NAMALWA (cell line): ENCODE results near the gene DNM3.

Source experiments
- DNase-seq: peaks from one replicate; pipeline ENCODE4 v3.0.0-alpha.2; 2015; ENCODE audit warnings: low spot score

Gene DNM3

DNA sequence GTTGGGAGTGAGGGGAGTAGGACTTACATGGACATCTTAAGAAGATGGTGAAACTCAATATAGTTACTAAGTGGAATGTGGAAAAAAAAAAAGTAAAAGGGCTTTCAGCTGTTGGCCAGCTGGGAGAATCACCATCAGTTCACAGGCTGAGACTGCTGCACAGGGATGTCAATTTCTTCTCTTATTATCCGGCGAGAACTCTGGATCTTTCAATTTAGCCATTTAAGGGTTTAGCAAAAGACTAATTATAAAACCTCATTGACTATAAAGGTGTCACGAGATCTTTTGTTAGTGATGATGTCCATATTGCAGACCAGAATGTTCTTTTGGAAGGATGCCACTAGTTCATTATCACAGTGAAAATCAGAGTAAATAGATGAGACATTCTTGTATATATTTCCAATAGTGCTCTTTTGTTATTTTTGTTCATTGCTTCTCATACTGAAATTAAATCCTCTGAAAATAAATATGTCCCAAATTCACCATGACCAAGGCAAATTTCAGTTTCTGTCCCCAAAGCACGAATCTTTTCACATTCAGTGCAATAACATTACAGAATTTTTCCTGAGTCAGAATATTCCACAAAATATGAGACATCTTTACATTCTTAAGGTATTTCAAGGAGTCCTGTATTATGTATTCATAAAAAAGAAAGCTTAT, 266.1 kb downstream of the DNM3 start:
- no peak for DNase-seq

DNA sequence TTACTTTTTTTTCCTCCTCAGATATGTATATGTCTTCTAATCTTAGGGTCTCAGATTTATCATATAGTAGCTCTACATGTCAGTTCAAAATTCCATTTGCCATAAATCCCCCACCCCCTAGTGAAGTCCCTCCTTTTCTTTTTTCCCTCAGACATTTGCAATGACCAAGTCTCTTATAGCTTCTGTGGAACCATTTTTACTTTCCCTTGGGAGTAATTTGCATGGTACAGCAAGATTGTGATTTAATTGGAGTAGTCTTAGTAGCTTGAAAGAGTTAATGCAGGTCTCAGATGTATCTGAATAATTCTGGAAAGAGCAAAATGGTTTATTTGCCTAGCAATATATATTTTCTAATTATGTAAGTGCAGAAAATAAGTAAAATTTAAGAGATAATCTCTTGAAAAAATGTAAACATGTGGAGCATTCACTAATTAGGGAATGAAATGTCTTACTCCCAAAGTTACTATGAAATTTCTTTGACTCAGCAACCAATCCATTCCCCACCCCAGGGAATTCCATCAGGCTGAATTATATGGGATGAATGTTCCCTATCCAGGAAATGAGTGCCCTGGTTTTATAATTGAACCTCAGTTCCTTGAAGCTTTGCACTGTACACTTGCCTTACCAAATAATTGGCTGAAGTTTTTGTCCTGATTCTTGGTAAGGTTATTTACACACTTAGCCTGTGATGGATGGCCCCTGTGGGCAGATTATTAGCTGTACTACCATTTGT, 267.0 kb downstream of the DNM3 start:
- no peak for DNase-seq

GRCh38 chr1:172109359-172109758, 268.1 kb downstream of the DNM3 start:
- DNase-seq, result no peak

DNA sequence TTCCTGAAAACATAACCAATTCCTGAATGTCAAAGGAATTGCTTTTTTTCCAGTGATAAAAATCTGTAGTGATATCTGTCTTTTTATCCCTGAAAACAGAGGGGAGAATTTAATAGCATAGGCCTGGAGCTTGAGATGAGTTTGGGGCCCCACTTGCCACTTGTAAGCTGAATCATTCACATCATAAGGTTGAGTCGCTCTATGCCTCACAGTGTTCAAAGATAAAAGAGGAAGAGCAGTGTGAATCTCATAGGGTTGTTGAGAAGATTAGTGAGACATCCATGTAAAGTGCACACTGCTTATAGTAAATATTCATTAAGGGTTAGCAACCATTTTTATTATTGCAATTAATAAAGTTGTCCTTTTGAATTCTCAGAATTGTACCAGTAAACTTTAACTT, 271.3 kb downstream of the DNM3 start:
- DNase-seq, result no peak

GRCh38 chr1:172117800-172118199, 276.5 kb downstream of the DNM3 start:
- no peak for DNase-seq

GRCh38 chr1:172118618-172119017, 277.3 kb downstream of the DNM3 start:
- DNase-seq, result no peak

DNA sequence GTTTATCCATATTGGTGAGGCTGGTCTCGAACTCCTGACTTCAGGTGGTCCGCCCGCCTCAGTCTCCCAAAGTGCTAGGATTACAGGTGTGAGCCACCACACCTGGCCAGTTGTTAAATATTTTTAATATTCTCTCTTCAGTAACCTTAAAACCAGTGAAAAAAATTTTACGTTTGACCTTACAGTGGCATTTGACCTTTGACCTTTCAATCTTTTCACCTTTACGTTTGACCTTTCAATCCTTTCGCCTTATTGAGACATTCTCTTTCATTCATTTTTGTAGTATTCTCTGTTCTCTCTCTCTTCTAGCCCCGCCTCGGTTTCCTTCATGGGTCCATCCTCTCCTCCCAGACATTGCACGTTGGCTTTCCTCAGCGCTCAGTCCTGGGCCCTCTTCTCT, 277.9 kb downstream of the DNM3 start:
- DNase-seq, result no peak

DNA sequence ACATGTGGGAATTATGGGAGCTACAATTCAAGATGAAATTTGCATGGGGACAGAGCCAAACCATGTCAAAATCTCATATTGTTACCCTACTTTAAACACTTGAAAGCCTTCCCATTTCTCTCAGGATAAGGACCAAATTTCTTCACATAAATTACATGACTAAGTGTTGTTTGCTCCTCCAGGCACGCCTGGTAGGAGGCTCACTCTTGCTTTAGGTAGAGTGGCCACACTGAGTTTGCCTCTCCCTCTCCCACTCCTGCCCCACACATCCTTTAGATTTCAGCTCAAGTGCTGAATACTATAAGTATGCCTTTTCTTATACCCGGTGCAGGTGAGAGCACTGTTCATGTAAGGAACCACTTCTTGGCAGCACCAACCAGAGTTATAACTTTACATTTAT, 279.1 kb downstream of the DNM3 start:
- no peak for DNase-seq

DNA sequence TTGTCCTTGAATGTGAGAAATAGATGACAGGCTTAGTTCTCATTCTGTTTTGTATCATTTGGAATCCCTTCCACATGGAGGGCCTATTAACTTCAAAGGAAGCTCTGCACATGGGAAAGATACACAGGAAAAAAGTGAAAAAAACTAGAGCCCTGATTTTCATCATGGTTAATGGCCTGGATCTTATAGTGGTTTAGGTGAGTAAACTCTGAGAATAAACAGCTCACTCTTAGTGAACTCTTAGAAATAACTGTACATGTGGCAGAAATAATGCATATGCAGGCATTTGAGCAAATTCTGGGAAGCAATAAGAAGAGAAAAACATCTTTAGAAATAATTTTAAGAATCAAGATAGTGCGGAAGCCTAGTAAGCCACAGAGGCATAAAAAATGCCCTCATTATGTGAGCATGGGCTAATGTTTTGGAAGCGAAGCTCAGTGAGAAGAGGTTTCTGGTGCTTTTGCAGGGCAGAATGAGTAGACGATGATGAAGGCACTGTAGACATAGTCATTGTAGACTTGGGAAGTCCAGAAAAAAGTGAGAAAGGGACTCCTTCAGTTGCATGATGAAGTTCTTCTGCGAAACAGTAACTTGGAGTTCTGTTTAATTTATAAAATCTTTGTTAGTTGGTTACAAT, 279.9 kb downstream of the DNM3 start:
- DNase-seq, result no peak

DNA sequence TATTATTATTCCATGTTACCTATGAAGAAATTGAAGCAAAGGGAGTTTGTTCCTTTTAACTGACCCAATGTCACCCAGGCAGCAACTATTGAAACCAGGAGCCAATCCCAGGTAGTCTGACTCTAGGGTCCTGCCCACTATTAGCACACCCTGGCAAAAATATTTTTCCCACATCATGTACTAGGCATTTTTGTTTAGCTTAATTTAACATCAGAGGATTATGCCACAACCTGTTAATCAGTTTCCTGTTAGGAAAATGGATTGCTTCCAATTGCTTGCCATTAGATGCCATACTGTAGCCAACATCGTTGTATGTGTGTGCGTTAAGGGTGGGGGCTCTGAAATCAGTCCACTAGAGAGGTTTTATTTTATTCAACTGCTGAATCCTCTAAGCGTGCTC, 281.1 kb downstream of the DNM3 start:
- DNase-seq, result no peak

DNA sequence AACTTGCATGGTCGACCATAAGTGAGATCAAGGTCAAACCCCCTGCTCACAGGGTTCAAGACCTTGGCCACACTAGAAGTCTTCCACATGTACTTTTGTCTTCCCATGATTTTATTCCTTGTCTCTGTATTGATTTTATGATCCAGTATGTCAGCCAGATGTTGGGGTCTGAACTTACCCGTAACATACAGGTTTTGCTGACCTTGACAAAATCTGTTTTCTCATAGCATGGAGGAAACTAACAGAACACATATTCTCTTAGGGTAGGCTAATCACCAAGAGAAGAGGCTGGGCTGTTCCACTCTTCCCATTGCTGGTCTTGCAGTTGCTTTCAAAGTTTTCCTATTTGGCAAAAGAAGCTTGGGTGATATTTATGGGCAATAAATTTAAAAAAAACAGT, 284.0 kb downstream of the DNM3 start:
- no peak for DNase-seq

- no peak for DNase-seq
Observed at GRCh38 chr1:172125812-172126430, 284.6 kb downstream of the DNM3 start.

- DNase-seq, result no peak
Observed at GRCh38 chr1:172132836-172133235, 291.5 kb downstream of the DNM3 start.

- no peak for DNase-seq
Observed at GRCh38 chr1:172134087-172134731, 292.9 kb downstream of the DNM3 start.

GRCh38 chr1:172135076-172135672, 293.9 kb downstream of the DNM3 start:
- peak; percentile 60 for DNase-seq

DNA sequence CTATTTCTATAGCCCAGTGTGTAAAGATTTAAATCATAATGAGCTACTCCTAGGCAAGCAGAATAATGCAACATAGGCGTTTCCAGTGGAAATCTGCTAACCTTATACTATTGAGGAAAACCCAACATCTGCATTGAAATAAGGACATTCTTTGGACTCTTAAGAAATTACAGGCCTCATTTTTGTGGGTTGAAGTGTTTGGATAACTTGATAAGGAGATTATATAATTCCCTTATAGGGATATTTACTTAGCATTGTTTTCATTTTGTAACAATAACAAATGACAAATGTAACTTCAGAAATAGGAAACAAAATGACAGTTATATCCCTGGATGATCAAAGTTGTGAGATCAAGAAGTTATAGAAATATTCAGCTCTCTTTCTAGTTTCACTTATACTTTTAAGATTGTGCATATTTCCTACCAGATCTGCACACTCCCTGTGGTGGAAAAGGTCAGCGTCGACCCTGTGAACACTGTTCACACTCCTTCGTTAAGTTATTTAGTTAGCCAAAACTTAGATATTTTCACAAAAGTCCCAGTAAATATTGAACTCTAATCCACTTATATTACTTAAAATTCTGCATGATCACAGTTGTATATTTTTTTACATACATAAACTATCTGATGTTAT, 294.8 kb downstream of the DNM3 start:
- DNase-seq, result no peak

DNA sequence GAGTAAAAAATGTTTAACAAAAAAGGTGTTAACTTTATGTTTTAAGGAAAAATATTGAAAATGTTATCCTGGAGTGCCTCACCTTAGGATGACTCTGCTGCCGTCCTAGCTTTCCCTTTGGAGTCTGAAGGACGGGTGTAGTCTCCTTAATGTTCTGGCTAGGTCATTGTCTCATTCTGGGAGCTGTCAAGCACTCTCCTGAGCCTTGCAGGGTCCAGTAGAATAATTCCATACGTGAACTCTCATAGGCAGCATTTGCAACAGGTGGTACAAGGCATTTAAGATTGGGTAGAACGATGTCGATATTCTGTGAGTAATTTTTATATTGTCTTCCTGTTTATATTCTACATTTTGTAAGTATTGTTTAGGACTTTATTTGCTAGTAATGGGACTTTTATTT, 295.6 kb downstream of the DNM3 start:
- DNase-seq, result no peak

DNA sequence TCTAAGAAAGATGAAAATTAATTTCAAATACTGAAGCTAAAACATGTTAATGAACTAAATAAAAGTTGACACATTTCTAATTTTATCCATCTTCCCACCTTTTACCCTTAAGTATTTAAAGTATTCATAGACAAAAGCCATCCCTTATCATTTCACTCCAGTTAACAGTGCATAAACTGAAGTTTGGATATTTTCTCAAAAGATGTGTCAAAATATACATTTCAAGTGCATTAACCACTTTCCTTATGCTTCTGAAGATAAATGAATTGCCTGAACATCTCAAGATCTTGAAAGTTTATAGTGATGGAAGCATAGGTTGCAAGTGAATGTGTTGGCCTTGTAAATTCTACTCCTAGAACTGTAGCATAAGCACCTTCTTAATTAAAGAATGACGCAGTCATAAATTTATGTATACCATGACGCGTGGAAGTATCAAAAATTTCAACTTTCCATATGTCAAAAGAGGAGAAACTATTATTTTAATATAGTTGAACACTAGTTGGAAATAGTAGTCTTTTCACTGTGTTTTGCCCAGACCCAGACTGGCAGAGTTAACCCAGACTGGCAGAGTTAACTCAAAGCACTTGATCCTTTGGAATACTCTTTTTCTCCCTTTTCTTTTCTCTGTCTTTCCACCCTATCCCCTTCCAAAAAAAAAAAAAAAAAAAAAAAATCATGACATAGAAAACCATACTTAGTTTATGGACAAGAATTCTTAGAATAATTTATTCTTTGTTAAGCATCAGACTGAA, 296.6 kb downstream of the DNM3 start:
- DNase-seq, result no peak

- DNase-seq, result no peak
Observed at GRCh38 chr1:172138634-172139033, 297.3 kb downstream of the DNM3 start.

DNA sequence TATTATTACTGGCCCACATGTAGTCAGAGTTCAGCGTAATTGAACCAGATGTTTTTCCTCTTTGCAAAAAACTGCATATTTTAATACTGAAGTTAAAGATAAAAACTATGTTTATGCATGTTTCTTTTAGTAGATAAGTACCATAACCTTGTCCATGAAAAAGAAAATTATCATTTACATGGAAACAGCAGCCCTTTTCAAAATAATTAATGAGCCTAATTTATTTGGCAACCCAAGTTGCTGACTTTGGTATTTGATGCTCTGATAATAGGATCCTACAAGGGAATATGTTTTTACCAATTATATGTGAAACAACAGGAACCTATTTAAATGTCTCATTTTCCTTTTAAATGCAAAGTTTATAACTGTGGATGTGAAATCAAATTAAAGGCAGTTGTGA, 297.9 kb downstream of the DNM3 start:
- DNase-seq, result no peak

DNA sequence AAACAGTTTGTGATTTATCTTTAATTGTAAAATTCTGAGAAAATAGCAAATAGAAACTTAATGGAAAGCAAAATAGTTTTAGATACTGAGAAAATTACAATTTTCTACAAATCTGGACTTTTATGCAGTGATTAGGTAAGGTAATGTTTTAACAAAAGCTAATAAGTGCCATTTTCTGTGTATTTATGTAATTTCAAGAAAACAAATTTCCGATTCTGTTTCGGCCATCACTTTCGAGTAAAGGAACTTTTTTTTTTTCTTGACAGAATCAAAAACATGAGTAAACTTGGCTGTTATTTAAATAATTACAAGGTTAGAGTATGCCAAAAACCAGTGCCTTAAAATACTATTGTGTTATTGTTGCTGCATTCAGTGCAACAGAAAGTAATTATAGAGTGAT, 298.8 kb downstream of the DNM3 start:
- DNase-seq, result no peak
